NCI-H2196 treated with DMSO at 0.1 percent for 48 hours (cell line): ENCODE results near the gene PPP4R3B.

Experiments
- DNase-seq: peaks from one replicate; lab custom pipeline; 2025; ENCODE audit not compliant: unreplicated experiment; lab: John Stamatoyannopoulos, UW

PPP4R3B gene

DNA sequence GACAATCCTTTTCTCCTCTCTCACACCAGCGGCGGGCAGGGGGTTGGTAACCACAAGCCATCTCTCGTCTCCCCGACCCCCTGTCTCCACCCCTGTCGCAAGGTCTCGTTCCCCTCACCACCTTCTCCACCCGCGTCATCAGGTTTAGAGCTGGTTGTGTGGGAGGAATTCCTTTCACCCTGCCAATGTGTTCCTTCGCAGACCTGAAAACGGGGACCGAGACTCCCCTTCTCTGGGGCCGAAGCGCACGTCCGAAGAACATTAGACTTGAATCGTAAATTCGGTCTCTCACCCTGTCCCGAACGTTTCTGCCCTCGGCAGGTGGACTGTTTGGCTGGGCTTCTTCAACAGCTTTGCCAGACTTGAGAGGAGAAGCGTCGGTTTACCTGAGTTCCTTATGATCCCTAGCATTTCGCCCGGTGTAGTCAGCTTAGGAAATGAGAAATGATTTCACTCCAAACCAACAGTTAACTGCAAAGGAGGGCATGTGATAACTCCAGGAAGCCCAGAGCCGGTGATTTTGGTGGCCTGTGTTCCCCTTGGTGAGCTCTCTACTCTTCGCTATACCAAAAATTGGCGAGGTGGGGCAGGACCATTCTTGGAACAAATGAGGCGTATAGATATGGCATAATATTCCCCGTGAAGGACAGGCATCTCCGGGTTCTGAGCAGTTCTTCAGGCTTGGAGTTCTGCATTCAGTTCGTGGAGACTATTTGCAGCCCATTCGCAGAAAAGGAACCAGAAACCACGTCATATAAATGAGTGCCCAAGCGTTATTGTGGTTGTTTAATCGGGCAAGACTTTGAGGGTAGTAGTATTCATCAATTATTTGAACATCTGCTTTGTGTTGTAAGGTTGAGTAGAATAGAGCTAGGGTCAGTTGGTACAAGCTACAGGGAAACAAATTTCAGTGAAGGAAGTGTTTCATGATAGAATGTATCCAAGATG, 97.2 kb downstream of the PPP4R3B start:
- no peak for DNase-seq

DNA sequence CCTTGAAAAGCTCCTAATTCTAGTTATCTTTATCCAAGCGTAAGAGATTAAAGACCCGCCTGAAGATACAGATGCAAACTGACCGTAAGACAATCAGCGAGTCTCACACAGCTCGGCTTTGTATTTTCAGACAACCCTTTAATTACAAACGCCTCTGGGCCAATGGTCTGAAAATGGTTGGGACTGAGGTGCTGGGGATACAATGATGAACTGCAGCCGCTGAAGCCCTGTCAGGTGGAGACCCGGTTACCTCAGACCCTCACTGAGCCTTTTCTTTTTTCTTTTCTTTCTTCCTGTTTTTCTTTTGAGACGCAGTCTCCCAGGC, 98.6 kb downstream of the PPP4R3B start:
- no peak for DNase-seq

DNA sequence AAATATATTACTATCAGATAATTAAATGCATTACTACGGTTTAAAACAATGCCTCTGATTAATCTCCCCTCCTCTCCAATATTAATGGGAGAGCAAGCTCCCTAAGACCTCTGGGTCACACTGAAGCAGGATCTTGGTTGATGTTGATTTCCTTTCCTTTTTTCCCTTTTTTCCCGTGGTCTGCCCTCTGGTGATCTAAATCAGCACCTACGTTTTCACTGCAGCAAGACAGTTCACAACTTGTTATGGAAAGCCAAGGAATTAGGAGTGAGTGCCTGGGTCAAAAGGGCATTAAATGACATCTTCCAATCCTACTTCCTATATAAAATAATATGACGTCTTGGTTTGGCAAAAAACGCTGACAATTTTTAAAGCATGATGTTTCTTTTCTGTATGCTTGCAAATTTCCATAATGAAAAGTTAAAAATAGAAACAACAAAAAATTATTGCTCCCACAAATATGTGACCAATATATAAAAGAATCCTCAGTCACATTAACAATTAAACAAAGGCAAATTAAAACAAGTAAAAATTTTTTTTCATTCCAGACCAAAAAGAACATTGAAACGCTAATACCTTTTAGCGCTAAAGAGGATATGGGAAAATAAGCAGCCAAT, 105.8 kb downstream of the PPP4R3B start:
- no peak for DNase-seq

DNA sequence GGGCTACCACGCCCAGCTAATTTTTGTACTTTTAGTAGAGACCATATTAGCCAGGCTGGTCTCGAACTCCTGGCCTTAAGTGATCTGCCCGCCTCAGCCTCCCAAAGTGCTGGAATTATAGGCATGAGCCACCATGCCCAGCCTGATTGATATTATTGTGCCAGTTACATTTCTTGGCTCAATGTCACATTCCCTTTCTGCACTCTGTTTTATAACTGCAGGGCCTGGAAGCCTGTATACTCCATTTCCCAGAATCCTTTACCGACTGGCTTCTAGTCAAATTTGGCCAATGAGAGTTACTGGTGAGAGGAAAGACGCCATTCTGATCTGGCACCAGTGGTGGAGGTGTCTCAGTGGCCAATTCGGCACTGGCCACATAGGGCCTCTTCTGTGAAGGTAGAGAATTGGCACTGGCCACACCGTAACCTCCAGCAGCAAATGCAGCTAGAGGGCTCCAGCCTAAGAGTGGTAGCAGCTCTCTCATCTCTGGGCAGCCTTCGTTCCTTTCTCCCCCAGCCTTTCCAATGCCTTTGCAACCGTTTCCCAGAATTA, 114.8 kb downstream of the PPP4R3B start:
- DNase-seq, result no peak

- no peak for DNase-seq
Measured at GRCh38 chr2:55500025-55500424, 117.4 kb downstream of the PPP4R3B start.

GRCh38 chr2:55498582-55498981, 118.8 kb downstream of the PPP4R3B start:
- no peak for DNase-seq
